Measurements from ENCODE around the gene ANO4.

ANO4 gene

DNA sequence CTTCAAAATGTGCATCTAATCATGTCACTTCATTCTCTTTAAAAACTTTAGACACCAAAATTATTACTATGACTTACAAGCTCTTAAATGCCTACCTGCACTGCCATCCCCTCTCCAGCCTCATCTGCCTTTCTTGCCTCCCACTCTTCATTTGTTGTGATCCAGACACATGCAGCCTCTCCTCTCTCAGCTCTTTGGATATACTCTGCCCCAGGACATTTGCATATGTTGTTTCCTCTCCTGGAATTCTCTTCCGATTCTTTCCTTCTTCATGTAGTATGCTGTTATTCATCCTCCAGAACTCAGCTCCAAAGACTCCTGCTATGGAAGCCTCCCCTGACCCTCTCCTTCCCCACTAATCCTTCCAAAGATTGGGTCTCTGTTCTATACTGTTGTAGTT, 197.6 kb downstream of the ANO4 start:
- Histone ChIP-seq H3K4me1 (ENCODE audit: control insufficient read depth in 2 of 2, insufficient read depth in 2 of 2, low read length in 2 of 2) (no peaks in the 10 kb centered on the region), H3K4me3 (ENCODE audit: low read length in 2 of 2) (no peak overlapping the region), H3K27ac (ENCODE audit: low read depth in 2 of 2, low read length in 2 of 2) (no peak overlapping the region), H3K36me3 (ENCODE audit: control insufficient read depth in 2 of 2, insufficient read depth in 2 of 2, low read length in 2 of 2) (no peaks in the 10 kb centered on the region), H3K27me3 (ENCODE audit: control insufficient read depth in 2 of 2, insufficient read depth in 2 of 2, low read length in 2 of 2) (no peaks in the 10 kb centered on the region), H3K9ac (ENCODE audit: low read depth in 1 of 2, low read length in 2 of 2) (no peak overlapping the region), H3K9me3 (ENCODE audit: control insufficient read depth in 2 of 2, low read length in 2 of 2) (no peaks in the 10 kb centered on the region)

DNA sequence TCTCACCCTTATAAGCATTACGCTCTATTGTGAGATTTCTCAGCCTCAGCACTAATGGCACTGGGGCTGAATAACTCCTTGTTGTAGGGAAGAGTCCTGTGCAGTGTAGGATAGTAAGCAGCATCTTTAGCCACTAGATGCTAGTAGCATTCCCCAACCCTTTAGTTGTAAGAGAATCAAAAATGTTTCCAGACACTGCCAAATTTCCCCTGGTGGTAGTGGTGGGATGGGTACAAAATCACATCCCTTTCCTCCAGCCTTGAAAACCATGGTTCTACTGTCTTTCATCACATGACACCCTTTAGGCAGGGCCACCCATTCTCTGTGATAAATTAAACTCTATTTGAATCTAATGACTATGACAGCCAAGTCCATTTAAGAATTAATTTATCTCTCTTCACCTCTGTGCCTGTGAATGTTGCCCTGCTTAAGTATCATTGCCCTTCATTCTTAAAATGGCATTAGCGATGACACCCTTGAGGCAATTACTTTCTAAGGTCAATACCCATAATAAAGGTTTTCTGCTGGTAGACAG, 199.4 kb downstream of the ANO4 start:
- Histone ChIP-seq H3K4me3 (ENCODE audit: low read length in 2 of 2) (no peak overlapping the region), H3K4me1 (ENCODE audit: control insufficient read depth in 2 of 2, insufficient read depth in 2 of 2, low read length in 2 of 2) (no peaks in the 10 kb centered on the region), H3K9ac (ENCODE audit: low read depth in 1 of 2, low read length in 2 of 2) (no peak overlapping the region), H3K36me3 (ENCODE audit: control insufficient read depth in 2 of 2, insufficient read depth in 2 of 2, low read length in 2 of 2) (no peaks in the 10 kb centered on the region), H3K27me3 (ENCODE audit: control insufficient read depth in 2 of 2, insufficient read depth in 2 of 2, low read length in 2 of 2) (no peaks in the 10 kb centered on the region), H3K9me3 (ENCODE audit: control insufficient read depth in 2 of 2, low read length in 2 of 2) (no peaks in the 10 kb centered on the region), H3K27ac (ENCODE audit: low read depth in 2 of 2, low read length in 2 of 2) (no peak overlapping the region)

DNA sequence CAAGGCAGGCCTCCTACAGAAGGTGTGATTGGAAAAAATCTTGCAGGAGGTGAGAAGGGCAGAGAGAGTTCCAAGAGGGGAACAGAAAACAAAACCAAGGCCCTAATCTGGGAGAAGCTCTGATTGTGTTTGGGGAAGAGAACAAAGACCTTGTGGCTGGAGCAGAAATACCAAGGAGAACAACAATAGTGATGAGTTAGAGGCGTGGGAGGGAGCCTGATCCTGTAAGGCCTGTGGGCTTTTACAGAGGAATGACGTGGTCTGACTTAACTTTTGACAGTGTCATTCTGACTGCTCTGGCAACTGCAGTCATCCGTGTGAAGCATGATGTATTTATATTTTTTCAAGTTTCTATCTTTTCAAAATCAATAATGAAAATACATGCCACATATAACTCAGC, 200.6 kb downstream of the ANO4 start:
- Histone ChIP-seq H3K36me3 (ENCODE audit: control insufficient read depth in 2 of 2, insufficient read depth in 2 of 2, low read length in 2 of 2) (no peaks in the 10 kb centered on the region), H3K9ac (ENCODE audit: low read depth in 1 of 2, low read length in 2 of 2) (no peak overlapping the region), H3K4me1 (ENCODE audit: control insufficient read depth in 2 of 2, insufficient read depth in 2 of 2, low read length in 2 of 2) (no peaks in the 10 kb centered on the region), H3K4me3 (ENCODE audit: low read length in 2 of 2) (no peak overlapping the region), H3K9me3 (ENCODE audit: control insufficient read depth in 2 of 2, low read length in 2 of 2) (no peaks in the 10 kb centered on the region), H3K27ac (ENCODE audit: low read depth in 2 of 2, low read length in 2 of 2) (no peak overlapping the region), H3K27me3 (ENCODE audit: control insufficient read depth in 2 of 2, insufficient read depth in 2 of 2, low read length in 2 of 2) (no peaks in the 10 kb centered on the region)

DNA sequence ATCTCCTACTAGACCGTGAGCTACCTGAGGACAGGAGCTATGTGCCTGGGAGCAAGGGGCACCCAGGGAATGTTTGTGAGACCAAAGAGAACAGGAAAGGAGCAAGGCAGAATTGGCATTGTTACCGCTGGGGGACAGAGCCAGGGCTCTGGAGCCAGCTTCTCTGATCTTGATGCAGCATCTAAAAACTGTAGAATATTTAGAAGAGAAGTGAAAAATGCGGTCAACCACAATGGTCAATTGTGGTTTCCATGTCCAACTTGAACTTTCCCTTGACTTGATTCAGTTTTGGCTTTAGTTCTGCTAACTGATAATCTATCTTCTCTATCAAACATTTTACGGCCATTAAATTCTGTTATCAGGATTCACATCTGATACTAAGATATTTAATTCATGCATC, 201.2 kb downstream of the ANO4 start:
- Histone ChIP-seq H3K36me3 (ENCODE audit: control insufficient read depth in 2 of 2, insufficient read depth in 2 of 2, low read length in 2 of 2) (no peaks in the 10 kb centered on the region), H3K9ac (ENCODE audit: low read depth in 1 of 2, low read length in 2 of 2) (no peak overlapping the region), H3K4me1 (ENCODE audit: control insufficient read depth in 2 of 2, insufficient read depth in 2 of 2, low read length in 2 of 2) (no peaks in the 10 kb centered on the region), H3K4me3 (ENCODE audit: low read length in 2 of 2) (no peak overlapping the region), H3K27me3 (ENCODE audit: control insufficient read depth in 2 of 2, insufficient read depth in 2 of 2, low read length in 2 of 2) (no peaks in the 10 kb centered on the region), H3K27ac (ENCODE audit: low read depth in 2 of 2, low read length in 2 of 2) (no peak overlapping the region), H3K9me3 (ENCODE audit: control insufficient read depth in 2 of 2, low read length in 2 of 2) (no peaks in the 10 kb centered on the region)

DNA sequence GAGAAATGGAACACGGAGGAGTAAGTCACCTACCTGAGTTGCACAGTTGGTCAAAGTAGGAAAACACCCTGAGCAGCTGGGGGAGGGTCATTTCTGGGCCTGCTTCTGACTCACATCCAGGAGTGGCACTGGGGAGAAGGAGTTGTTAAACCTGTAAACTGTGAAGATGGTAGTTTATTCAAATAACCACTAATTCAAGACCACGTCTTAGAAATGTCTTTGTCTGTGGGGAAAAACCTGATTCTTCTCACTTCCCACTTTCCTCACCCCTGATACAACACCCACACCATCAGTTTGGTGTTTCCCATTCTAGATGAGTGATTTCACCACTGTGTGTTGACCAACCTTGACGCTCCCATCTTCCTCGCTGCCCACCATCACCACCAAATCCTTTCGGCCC, 207.1 kb downstream of the ANO4 start:
- Histone ChIP-seq H3K4me3 (ENCODE audit: low read length in 2 of 2) (no peak overlapping the region), H3K9ac (ENCODE audit: low read depth in 1 of 2, low read length in 2 of 2) (no peak overlapping the region), H3K27me3 (ENCODE audit: control insufficient read depth in 2 of 2, insufficient read depth in 2 of 2, low read length in 2 of 2) (no peaks in the 10 kb centered on the region), H3K4me1 (ENCODE audit: control insufficient read depth in 2 of 2, insufficient read depth in 2 of 2, low read length in 2 of 2) (no peaks in the 10 kb centered on the region), H3K36me3 (ENCODE audit: control insufficient read depth in 2 of 2, insufficient read depth in 2 of 2, low read length in 2 of 2) (no peaks in the 10 kb centered on the region), H3K27ac (ENCODE audit: low read depth in 2 of 2, low read length in 2 of 2) (no peak overlapping the region), H3K9me3 (ENCODE audit: control insufficient read depth in 2 of 2, low read length in 2 of 2) (no peaks in the 10 kb centered on the region)

DNA sequence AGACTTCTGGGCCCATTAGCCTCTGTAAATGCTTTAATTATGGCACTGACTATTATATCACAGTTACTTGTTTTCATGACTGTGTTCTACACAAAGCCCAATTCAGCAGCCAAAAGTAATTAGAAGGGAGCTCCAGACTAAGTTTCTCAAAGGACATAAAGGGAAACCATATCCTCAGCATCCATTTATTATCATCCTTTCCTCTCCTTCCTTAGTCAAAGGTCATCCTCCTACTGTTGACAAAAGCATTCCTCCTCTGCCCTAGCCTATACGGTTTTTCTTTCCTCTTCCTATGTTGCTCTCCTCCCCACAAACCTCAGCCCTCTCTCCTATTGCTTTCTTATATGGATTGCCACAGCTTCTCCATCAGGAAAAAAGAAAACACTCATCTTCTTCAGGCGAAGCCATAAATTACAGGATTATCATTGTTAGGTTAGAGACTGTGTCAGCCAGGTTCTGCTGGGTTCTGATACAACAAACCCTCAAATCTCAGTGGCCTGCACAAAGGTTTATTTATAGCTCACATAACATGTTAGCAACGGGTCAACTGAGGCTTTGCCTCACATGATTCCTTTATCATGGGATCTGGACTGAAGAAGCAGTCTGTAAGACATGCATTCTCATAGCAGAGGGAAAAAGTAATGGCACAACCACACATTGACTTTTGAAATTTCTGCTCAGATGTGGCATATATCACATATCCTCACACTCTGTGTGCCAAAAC, 208.3 kb downstream of the ANO4 start:
- no peaks in the 10 kb centered on the region for H3K9me3 ChIP-seq (ENCODE audit: control insufficient read depth in 2 of 2, low read length in 2 of 2)
- no peak overlapping the region for H3K9ac ChIP-seq (ENCODE audit: low read depth in 1 of 2, low read length in 2 of 2)
- H3K27ac ChIP-seq (ENCODE audit: low read depth in 2 of 2, low read length in 2 of 2) = no peak overlapping the region
- no peaks in the 10 kb centered on the region for H3K27me3 ChIP-seq (ENCODE audit: control insufficient read depth in 2 of 2, insufficient read depth in 2 of 2, low read length in 2 of 2)
- H3K4me1 ChIP-seq (ENCODE audit: control insufficient read depth in 2 of 2, insufficient read depth in 2 of 2, low read length in 2 of 2) = no peaks in the 10 kb centered on the region
- no peaks in the 10 kb centered on the region for H3K36me3 ChIP-seq (ENCODE audit: control insufficient read depth in 2 of 2, insufficient read depth in 2 of 2, low read length in 2 of 2)
- H3K4me3 ChIP-seq (ENCODE audit: low read length in 2 of 2) = no peak overlapping the region

DNA sequence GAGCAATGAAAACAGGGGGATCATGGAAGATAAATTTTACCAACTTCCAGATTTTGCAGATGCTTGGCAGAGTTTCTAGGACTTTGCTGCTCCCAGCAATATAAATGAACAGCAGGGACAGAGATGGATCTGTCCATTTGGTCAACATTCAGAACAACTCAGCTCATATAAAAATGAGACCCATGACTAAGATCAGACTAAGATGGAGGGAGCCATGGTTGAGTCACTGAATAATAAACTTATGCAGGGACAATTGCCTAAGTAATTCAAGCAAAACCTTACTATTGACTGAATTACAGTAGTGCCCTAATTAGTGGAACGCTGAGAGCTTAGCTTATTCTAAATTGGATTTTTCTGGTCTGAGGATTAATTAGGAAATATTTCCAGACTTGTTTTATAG, 210.3 kb downstream of the ANO4 start:
- Histone ChIP-seq H3K9me3 (ENCODE audit: control insufficient read depth in 2 of 2, low read length in 2 of 2) (peaks cover 0 to 3% of the 10 kb centered on the region in 2 donors), H3K27me3 (ENCODE audit: control insufficient read depth in 2 of 2, insufficient read depth in 2 of 2, low read length in 2 of 2) (no peaks in the 10 kb centered on the region), H3K36me3 (ENCODE audit: control insufficient read depth in 2 of 2, insufficient read depth in 2 of 2, low read length in 2 of 2) (no peaks in the 10 kb centered on the region), H3K9ac (ENCODE audit: low read depth in 1 of 2, low read length in 2 of 2) (no peak overlapping the region), H3K4me1 (ENCODE audit: control insufficient read depth in 2 of 2, insufficient read depth in 2 of 2, low read length in 2 of 2) (no peaks in the 10 kb centered on the region), H3K27ac (ENCODE audit: low read depth in 2 of 2, low read length in 2 of 2) (no peak overlapping the region), H3K4me3 (ENCODE audit: low read length in 2 of 2) (no peak overlapping the region)

DNA sequence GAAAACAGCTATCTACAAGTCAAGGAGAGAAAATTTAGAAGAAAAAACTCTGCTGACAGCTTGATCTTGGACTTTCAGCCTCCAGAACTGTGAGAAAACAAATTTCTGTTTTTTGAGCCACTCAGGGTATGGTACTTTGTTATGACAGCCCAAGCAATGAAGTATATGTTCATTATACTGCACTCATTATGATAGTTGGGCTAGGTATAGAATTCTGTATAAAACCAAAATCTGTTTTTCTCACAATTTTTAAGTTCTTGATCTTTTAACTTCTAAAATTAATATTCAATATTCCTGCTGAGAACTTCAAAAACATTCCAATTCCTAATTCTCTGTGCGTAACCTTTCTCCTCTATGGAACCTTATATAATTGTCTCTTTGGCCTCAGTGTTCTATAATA, 214.7 kb downstream of the ANO4 start:
- no peak overlapping the region for H3K9ac ChIP-seq (ENCODE audit: low read depth in 1 of 2, low read length in 2 of 2)
- peaks cover 0 to 3% of the 10 kb centered on the region in 2 donors for H3K4me1 ChIP-seq (ENCODE audit: control insufficient read depth in 2 of 2, insufficient read depth in 2 of 2, low read length in 2 of 2)
- no peaks in the 10 kb centered on the region for H3K27me3 ChIP-seq (ENCODE audit: control insufficient read depth in 2 of 2, insufficient read depth in 2 of 2, low read length in 2 of 2)
- H3K36me3 ChIP-seq (ENCODE audit: control insufficient read depth in 2 of 2, insufficient read depth in 2 of 2, low read length in 2 of 2) = no peaks in the 10 kb centered on the region
- H3K27ac ChIP-seq (ENCODE audit: low read depth in 2 of 2, low read length in 2 of 2) = no peak overlapping the region
- H3K4me3 ChIP-seq (ENCODE audit: low read length in 2 of 2) = no peak overlapping the region
- peaks cover 0 to 3% of the 10 kb centered on the region in 2 donors for H3K9me3 ChIP-seq (ENCODE audit: control insufficient read depth in 2 of 2, low read length in 2 of 2)

DNA sequence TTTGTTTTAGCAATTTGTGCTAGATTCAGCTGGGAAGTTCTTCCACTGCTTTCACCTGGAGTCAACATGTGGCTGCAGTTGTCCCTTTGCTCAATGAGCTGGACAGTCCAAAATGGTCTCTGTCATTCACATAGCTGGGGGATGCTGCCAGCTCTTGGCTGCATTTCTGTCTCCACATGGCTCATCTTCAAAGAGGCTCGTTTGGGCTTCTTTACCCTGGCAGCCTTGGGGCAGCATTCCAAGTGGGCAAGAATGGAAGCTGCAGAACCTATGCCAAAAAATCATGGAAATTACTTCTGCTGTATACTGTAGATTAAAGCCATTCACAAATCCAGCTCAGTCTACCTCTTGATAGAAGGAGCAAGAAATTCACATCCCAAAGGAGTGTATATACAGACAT, 216.3 kb downstream of the ANO4 start:
- no peaks in the 10 kb centered on the region for H3K36me3 ChIP-seq (ENCODE audit: control insufficient read depth in 2 of 2, insufficient read depth in 2 of 2, low read length in 2 of 2)
- H3K27ac ChIP-seq (ENCODE audit: low read depth in 2 of 2, low read length in 2 of 2) = no peak overlapping the region
- H3K4me1 ChIP-seq (ENCODE audit: control insufficient read depth in 2 of 2, insufficient read depth in 2 of 2, low read length in 2 of 2) = peaks cover 0 to 7% of the 10 kb centered on the region in 2 donors
- peaks cover 0 to 3% of the 10 kb centered on the region in 2 donors for H3K9me3 ChIP-seq (ENCODE audit: control insufficient read depth in 2 of 2, low read length in 2 of 2)
- no peaks in the 10 kb centered on the region for H3K27me3 ChIP-seq (ENCODE audit: control insufficient read depth in 2 of 2, insufficient read depth in 2 of 2, low read length in 2 of 2)
- H3K4me3 ChIP-seq (ENCODE audit: low read length in 2 of 2) = no peak overlapping the region
- no peak overlapping the region for H3K9ac ChIP-seq (ENCODE audit: low read depth in 1 of 2, low read length in 2 of 2)

DNA sequence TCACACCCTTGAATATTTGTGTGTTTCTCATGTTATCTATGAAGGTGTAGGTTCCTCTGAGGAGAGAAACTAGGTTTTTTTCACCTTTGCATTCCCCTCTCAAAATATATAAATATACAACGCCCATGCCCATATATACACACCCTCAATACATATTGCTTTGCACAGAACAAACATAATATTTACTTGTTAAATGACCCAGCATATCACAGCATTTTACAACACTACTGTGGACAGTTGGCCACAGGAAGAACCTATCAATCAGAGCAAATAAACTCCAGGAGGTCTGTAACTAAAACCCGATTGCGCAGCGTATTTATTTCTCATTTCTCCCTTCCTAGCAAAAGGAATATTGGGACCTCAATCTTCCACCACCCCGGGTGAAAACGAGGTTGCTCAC, 219.4 kb downstream of the ANO4 start:
- Histone ChIP-seq H3K27me3 (ENCODE audit: control insufficient read depth in 2 of 2, insufficient read depth in 2 of 2, low read length in 2 of 2) (no peaks in the 10 kb centered on the region), H3K27ac (ENCODE audit: low read depth in 2 of 2, low read length in 2 of 2) (no peak overlapping the region), H3K4me3 (ENCODE audit: low read length in 2 of 2) (no peak overlapping the region), H3K36me3 (ENCODE audit: control insufficient read depth in 2 of 2, insufficient read depth in 2 of 2, low read length in 2 of 2) (no peaks in the 10 kb centered on the region), H3K9me3 (ENCODE audit: control insufficient read depth in 2 of 2, low read length in 2 of 2) (no peaks in the 10 kb centered on the region), H3K9ac (ENCODE audit: low read depth in 1 of 2, low read length in 2 of 2) (no peak overlapping the region), H3K4me1 (ENCODE audit: control insufficient read depth in 2 of 2, insufficient read depth in 2 of 2, low read length in 2 of 2) (peaks cover 0 to 7% of the 10 kb centered on the region in 2 donors)

Measured in mucosa of rectum (tissue), 2 donors.